Measurements from ENCODE around the gene MAPRE3. TPM values are rescaled to one million over a fixed set of nuclear protein-coding genes. Genes with fewer than 3 reads are reported as not detected.

The MAPRE3 gene
- total RNA-seq, 2 experiments from 2014 or later, result 3.4 to 4.5 TPM

DNA sequence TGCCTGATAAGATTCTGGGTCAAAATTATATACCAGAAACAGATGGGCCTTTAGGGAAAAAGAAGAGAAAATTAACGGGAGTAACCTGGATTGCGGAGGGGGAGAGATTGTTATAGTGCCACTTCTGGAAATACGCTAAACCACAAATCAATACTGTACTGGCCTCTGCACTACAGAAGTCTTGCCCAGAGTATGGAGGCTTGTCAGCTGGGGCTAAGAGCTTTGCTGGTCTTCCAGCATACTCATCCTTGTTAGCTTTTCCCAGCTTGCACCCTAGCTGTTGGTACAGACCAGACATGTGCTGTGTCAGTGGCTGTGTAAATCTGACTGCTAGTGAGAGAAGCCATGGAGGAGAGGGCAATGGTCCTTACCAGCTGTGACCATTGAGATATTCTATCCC, 89.9 kb downstream of the MAPRE3 start:
- H3K4me1 Mint-ChIP-seq (ENCODE audit: low read depth), result peaks cover 7% of the 10 kb centered on the region
- ATAC-seq (ENCODE audit: poor library complexity) (no peak), DNase-seq (no peak)
- TF ChIP-seq, protein P1, sequence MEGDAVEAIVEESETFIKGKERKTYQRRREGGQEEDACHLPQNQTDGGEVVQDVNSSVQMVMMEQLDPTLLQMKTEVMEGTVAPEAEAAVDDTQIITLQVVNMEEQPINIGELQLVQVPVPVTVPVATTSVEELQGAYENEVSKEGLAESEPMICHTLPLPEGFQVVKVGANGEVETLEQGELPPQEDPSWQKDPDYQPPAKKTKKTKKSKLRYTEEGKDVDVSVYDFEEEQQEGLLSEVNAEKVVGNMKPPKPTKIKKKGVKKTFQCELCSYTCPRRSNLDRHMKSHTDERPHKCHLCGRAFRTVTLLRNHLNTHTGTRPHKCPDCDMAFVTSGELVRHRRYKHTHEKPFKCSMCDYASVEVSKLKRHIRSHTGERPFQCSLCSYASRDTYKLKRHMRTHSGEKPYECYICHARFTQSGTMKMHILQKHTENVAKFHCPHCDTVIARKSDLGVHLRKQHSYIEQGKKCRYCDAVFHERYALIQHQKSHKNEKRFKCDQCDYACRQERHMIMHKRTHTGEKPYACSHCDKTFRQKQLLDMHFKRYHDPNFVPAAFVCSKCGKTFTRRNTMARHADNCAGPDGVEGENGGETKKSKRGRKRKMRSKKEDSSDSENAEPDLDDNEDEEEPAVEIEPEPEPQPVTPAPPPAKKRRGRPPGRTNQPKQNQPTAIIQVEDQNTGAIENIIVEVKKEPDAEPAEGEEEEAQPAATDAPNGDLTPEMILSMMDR (IDR thresholded peaks at IDR 0.05), result no peak
- H3K27me3 Mint-ChIP-seq, result no peaks in the 10 kb centered on the region
- H3K4me3 Mint-ChIP-seq, result no peak overlapping the region
- intact Hi-C loops (cut with DNase I, micrococcal nuclease), result no loop called here
- H3K9me3 Mint-ChIP-seq, result no peaks in the 10 kb centered on the region
- Histone ChIP-seq H3K9me3 (ENCODE audit: control insufficient read depth in 1 of 2, insufficient read depth in 1 of 2, low read length in 2 of 2) (no peaks in the 10 kb centered on the region), H3K4me1 (ENCODE audit: insufficient read depth, low read length) (no peaks in the 10 kb centered on the region), H3K27ac (ENCODE audit: low read depth in 1 of 2, low read length in 2 of 2) (no peak overlapping the region), H3K36me3 (ENCODE audit: insufficient read depth, low read length) (peaks cover 31% of the 10 kb centered on the region), H3K4me3 (ENCODE audit: low read length) (no peak overlapping the region), H3K27me3 (ENCODE audit: control insufficient read depth in 1 of 2, insufficient read depth in 2 of 2, low read length in 2 of 2) (no peaks in the 10 kb centered on the region)
- ChIA-PET CTCF (interaction anchor here (1.1 kb wide), 1 partner anchor 11 kb away, joined by 3 read pairs; the partner anchor contains the start of gene OST4), POLR2A (interaction anchor here (1.0 to 13.4 kb wide), 3 partner anchors 9 to 14 kb away, joined by 5 to 301 read pairs (median 26); partner anchors contain the start of genes AGBL5 and OST4)
- peaks cover 47% of the 10 kb centered on the region for H3K36me3 Mint-ChIP-seq (ENCODE audit: low read depth)
- no peak overlapping the region for H3K27ac Mint-ChIP-seq

DNA sequence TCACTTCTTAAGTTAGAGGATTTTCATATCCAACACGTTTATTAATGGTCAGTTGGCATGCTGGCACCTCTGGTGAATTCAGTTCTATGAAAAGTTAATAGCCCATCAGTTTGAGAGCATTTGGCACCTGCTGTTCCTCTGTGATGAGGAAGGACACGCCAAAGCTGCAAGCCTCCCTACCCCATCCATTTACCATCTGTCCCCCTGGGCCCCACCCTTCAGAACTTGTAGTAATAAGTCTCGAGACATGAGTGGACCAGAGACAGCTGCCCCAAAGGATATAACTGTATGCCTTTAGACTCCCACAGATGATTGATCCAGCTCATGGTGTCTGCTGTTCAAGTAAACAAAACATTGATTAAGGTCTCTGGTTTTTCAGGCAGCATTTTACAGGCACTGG, 94.7 kb downstream of the MAPRE3 start:
- Histone ChIP-seq H3K36me3 (ENCODE audit: insufficient read depth, low read length) (peaks cover 41% of the 10 kb centered on the region), H3K9me3 (ENCODE audit: control insufficient read depth in 1 of 2, insufficient read depth in 1 of 2, low read length in 2 of 2) (no peaks in the 10 kb centered on the region), H3K4me3 (ENCODE audit: low read length) (no peak overlapping the region), H3K27me3 (ENCODE audit: control insufficient read depth in 1 of 2, insufficient read depth in 2 of 2, low read length in 2 of 2) (no peaks in the 10 kb centered on the region), H3K27ac (ENCODE audit: low read depth in 1 of 2, low read length in 2 of 2) (no peak overlapping the region), H3K4me1 (ENCODE audit: insufficient read depth, low read length) (peaks cover 27% of the 10 kb centered on the region)
- peaks cover 43% of the 10 kb centered on the region for H3K4me1 Mint-ChIP-seq (ENCODE audit: low read depth)
- TF ChIP-seq, protein P1 (IDR thresholded peaks at IDR 0.05), result no peak
- ChIA-PET CTCF (no interaction called here), POLR2A (interaction anchor here (10.6 to 13.4 kb wide), 2 partner anchors 10 to 19 kb away, joined by 161 to 301 read pairs; partner anchors contain the start of genes AGBL5 and KHK)
- ATAC-seq (ENCODE audit: poor library complexity) (no peak), DNase-seq (no peak)
- H3K36me3 Mint-ChIP-seq (ENCODE audit: low read depth), result peaks cover 64% of the 10 kb centered on the region
- no peak overlapping the region for H3K27ac Mint-ChIP-seq
- no peak overlapping the region for H3K4me3 Mint-ChIP-seq
- H3K9me3 Mint-ChIP-seq, result no peaks in the 10 kb centered on the region
- intact Hi-C loops (cut with DNase I, micrococcal nuclease), result no loop called here
- no peaks in the 10 kb centered on the region for H3K27me3 Mint-ChIP-seq

GRCh38 chr2:27067385-27067784, 96.9 kb downstream of the MAPRE3 start:
- intact Hi-C loops (cut with DNase I, micrococcal nuclease), result no loop called here
- H3K9me3 Mint-ChIP-seq, result no peaks in the 10 kb centered on the region
- H3K36me3 ChIP-seq (ENCODE audit: insufficient read depth, low read length), result peaks cover 42% of the 10 kb centered on the region
- H3K4me3 Mint-ChIP-seq, result no peak overlapping the region
- H3K27me3 ChIP-seq (ENCODE audit: control insufficient read depth in 1 of 2, insufficient read depth in 2 of 2, low read length in 2 of 2), result no peaks in the 10 kb centered on the region
- ATAC-seq (ENCODE audit: poor library complexity) (no peak), DNase-seq (no peak)
- H3K4me3 ChIP-seq (ENCODE audit: low read length), result no peak overlapping the region
- ChIA-PET CTCF (no interaction called here), POLR2A (interaction anchor here (10.6 to 13.4 kb wide), 2 partner anchors 12 to 16 kb away, joined by 161 to 301 read pairs; partner anchors contain the start of genes AGBL5 and KHK)
- H3K9me3 ChIP-seq (ENCODE audit: control insufficient read depth in 1 of 2, insufficient read depth in 1 of 2, low read length in 2 of 2), result no peaks in the 10 kb centered on the region
- H3K27ac Mint-ChIP-seq, result no peak overlapping the region
- H3K27me3 Mint-ChIP-seq, result no peaks in the 10 kb centered on the region
- TF ChIP-seq, protein P1 (IDR thresholded peaks at IDR 0.05), result no peak
- H3K4me1 ChIP-seq (ENCODE audit: insufficient read depth, low read length), result peaks cover 44% of the 10 kb centered on the region
- H3K4me1 Mint-ChIP-seq (ENCODE audit: low read depth), result peaks cover 57% of the 10 kb centered on the region
- no peak overlapping the region for H3K27ac ChIP-seq (ENCODE audit: low read depth in 1 of 2, low read length in 2 of 2)
- peaks cover 71% of the 10 kb centered on the region for H3K36me3 Mint-ChIP-seq (ENCODE audit: low read depth)
